Fibroblast of villous mesenchyme (primary cell): ENCODE measurements around the gene SAMMSON. TPM values are rescaled to one million over a fixed set of nuclear protein-coding genes. Genes with fewer than 3 reads are reported as not detected.

ENCODE experiments used
- DNase-seq: peaks from one replicate; pipeline ENCODE4 v3.0.0-alpha.2; 2010; ENCODE audit warnings: low read depth
- H3K4me3 ChIP-seq: 2 replicates; pipeline ENCODE4 v1.5.1; 2011; ENCODE audit warnings: low read depth, mild to moderate bottlenecking, low read length
- total RNA-seq: library from RNA; depleted of rRNA; stranded (reverse); fragments of >200 nt; gene quantifications from 2 replicates; pipeline ENCODE4 v1.2.3, GENCODE V29; 2012
- TF ChIP-seq, protein P1 (sequence below): IDR thresholded peaks from 2 replicates; pipeline ENCODE4 v1.5.1; 2012; ENCODE audit warnings: low read depth, mild to moderate bottlenecking, low read length; ENCODE audit not compliant: insufficient read depth

SAMMSON gene
- total RNA-seq, 1 donor = not detected

DNA sequence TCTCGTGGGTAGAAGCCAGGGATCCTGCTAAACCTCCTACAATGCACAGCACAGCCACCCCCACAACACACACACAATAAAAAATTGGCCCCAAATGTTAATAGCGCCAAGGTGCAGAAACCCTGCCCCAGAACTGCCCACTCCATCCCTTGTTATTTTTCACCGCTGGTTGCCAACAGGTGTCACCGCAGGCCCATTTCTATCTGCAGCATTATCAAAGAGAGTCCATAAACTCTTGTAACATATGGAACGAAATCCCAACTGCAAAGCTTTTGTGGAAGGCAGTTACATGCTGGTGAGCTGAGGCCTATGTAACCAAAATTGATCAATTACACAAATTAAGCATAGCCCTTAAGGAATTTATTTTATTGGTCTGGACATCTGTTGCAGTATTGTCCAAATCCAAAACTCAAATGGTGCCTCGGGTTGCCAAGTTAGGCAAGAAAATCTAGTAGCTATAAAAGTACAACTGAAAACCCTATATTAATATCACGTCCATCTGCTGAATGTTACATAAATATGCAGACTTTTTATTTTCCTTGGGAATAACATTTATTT, 66.2 kb downstream of the SAMMSON start:
- no peak for DNase-seq
- H3K4me3 ChIP-seq = no peak overlapping the region
- TF ChIP-seq, protein P1, sequence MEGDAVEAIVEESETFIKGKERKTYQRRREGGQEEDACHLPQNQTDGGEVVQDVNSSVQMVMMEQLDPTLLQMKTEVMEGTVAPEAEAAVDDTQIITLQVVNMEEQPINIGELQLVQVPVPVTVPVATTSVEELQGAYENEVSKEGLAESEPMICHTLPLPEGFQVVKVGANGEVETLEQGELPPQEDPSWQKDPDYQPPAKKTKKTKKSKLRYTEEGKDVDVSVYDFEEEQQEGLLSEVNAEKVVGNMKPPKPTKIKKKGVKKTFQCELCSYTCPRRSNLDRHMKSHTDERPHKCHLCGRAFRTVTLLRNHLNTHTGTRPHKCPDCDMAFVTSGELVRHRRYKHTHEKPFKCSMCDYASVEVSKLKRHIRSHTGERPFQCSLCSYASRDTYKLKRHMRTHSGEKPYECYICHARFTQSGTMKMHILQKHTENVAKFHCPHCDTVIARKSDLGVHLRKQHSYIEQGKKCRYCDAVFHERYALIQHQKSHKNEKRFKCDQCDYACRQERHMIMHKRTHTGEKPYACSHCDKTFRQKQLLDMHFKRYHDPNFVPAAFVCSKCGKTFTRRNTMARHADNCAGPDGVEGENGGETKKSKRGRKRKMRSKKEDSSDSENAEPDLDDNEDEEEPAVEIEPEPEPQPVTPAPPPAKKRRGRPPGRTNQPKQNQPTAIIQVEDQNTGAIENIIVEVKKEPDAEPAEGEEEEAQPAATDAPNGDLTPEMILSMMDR = no peak

- no peak overlapping the region for H3K4me3 ChIP-seq
- TF ChIP-seq, protein P1 = no peak
- peak; percentile 18 for DNase-seq
Measured at GRCh38 chr3:70067860-70068521, 68.5 kb downstream of the SAMMSON start.

DNA sequence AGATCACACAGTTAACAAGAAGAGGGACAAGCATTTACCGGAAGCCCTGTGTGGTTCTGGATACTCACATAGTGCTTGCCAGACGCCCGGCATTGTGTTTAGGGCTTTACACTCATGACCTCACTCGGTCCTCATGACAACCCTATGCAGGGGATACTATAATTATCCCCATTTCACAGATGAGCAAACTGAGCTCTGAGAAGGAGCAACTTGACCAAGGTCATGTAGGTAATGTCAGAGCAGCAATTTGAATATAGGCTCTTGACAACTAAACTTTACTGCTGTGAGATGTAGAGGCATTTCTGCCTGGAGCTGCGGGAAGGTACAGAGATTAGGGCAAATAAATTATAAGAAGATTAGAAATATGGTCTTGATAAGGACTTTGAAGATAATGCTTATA, 70.0 kb downstream of the SAMMSON start:
- no peak overlapping the region for H3K4me3 ChIP-seq
- TF ChIP-seq, protein P1 = no peak
- DNase-seq = no peak

DNA sequence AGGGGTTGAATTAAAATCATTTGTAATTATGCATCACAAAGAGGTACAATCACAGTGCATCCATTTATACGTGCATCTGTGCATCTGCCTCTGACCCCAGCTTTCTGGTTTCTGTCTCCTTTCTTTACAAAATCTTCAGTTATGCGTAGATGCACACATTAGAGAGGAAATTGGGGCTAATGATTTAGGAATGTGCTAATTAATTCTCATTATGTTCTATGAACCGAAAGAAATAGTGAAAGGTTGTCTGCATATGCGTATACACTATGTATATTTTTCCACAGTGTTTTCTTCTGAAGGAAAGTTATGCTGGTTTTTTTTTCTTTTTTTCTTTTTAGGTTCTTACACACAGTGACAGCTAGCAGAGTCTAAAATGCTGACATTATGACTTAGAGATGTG, 71.6 kb downstream of the SAMMSON start:
- no peak for DNase-seq
- TF ChIP-seq, protein P1 = no peak
- no peak overlapping the region for H3K4me3 ChIP-seq

GRCh38 chr3:70072180-70072579, 72.6 kb downstream of the SAMMSON start:
- DNase-seq = no peak
- TF ChIP-seq, protein P1 = no peak
- no peak overlapping the region for H3K4me3 ChIP-seq

- DNase-seq = no peak
- no peak overlapping the region for H3K4me3 ChIP-seq
- TF ChIP-seq, protein P1 = no peak
Measured at GRCh38 chr3:70072754-70073153, 73.2 kb downstream of the SAMMSON start.
